NCI-H82 treated with DMSO at 0.1 percent for 48 hours (cell line): ENCODE data around the gene CNKSR1.

Experiments
- DNase-seq: peaks from one replicate; lab custom pipeline; 2025; ENCODE audit not compliant: unreplicated experiment; lab: John Stamatoyannopoulos, UW

The CNKSR1 gene

GRCh38 chr1:26177182-26177684 lies at the start of gene CNKSR1:
TSS of gene CNKSR1 (plus strand) at chr1:26177491. CDS start at chr1:26177548, 57 bp downstream.
- DNase-seq, result no peak

GRCh38 chr1:26129778-26130177 lies 47.5 kb upstream of the CNKSR1 start:
- no peak for DNase-seq

GRCh38 chr1:26130695-26131094 lies 46.6 kb upstream of the CNKSR1 start:
- no peak for DNase-seq

- no peak for DNase-seq
Observed at GRCh38 chr1:26132128-26132833, 45.0 kb upstream of the CNKSR1 start.

GRCh38 chr1:26132834-26133167 lies 44.5 kb upstream of the CNKSR1 start:
- no peak for DNase-seq

- DNase-seq, result no peak
Observed at GRCh38 chr1:26134466-26134865, 42.8 kb upstream of the CNKSR1 start.

GRCh38 chr1:26138974-26139558 lies 38.2 kb upstream of the CNKSR1 start:
- no peak for DNase-seq

- no peak for DNase-seq
Observed at GRCh38 chr1:26142159-26142558, 35.1 kb upstream of the CNKSR1 start.

GRCh38 chr1:26145041-26145959 lies 32.0 kb upstream of the CNKSR1 start:
- DNase-seq, result peak; percentile 81

GRCh38 chr1:26145960-26146294 lies 31.4 kb upstream of the CNKSR1 start:
- DNase-seq, result no peak

GRCh38 chr1:26148887-26149286 lies 28.4 kb upstream of the CNKSR1 start:
- DNase-seq, result no peak

GRCh38 chr1:26153966-26154532 lies 23.2 kb upstream of the CNKSR1 start:
- DNase-seq, result no peak

- DNase-seq, result no peak
Observed at GRCh38 chr1:26154750-26155149, 22.5 kb upstream of the CNKSR1 start.

- DNase-seq, result no peak
Observed at GRCh38 chr1:26155370-26156284, 21.7 kb upstream of the CNKSR1 start.

GRCh38 chr1:26156285-26157038 lies 20.8 kb upstream of the CNKSR1 start:
- DNase-seq, result peak; percentile 47

- DNase-seq, result no peak
Observed at GRCh38 chr1:26158271-26158907, 18.9 kb upstream of the CNKSR1 start.

- DNase-seq, result no peak
Observed at GRCh38 chr1:26158908-26159742, 18.2 kb upstream of the CNKSR1 start, which contains the start of gene FAM110D. TSS of gene FAM110D (plus strand) at chr1:26159079. CDS start at chr1:26161292, 2,213 bp downstream.

- DNase-seq, result no peak
Observed at GRCh38 chr1:26159743-26160039, 17.6 kb upstream of the CNKSR1 start.
